Measurements from ENCODE around the gene EPHB4.

Gene EPHB4

DNA sequence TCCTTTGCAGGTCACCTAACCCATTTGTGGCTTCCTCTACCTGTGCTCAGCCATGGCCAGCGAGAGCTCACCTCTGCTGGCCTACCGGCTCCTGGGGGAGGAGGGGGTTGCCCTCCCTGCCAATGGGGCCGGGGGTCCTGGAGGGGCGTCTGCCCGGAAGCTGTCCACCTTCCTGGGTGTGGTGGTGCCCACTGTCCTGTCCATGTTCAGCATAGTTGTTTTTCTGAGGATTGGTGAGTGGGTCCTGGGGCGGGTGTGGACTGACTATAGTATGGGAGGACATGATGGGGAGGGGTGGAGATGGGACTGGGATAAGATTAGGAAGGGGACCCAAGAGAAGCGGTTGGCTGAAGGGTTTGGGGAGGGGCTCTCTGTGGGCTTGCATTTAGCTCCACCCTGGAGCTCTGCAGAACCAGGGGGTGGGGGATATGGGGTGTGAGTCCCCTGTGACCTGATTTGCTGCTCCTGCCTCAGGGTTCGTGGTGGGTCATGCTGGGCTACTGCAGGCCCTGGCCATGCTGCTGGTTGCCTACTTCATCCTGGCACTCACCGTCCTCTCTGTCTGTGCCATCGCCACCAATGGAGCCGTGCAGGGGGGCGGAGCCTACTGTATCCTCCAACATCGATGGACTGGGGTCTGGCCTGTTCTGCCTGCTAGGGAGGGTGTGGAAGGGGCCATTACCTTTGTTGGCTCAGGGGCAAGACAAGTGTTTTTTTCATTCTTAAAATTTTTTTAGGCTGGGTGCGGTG is 27.0 kb upstream of the EPHB4 start:
- no peak for DNase-seq (ENCODE audit: low read depth)

DNA sequence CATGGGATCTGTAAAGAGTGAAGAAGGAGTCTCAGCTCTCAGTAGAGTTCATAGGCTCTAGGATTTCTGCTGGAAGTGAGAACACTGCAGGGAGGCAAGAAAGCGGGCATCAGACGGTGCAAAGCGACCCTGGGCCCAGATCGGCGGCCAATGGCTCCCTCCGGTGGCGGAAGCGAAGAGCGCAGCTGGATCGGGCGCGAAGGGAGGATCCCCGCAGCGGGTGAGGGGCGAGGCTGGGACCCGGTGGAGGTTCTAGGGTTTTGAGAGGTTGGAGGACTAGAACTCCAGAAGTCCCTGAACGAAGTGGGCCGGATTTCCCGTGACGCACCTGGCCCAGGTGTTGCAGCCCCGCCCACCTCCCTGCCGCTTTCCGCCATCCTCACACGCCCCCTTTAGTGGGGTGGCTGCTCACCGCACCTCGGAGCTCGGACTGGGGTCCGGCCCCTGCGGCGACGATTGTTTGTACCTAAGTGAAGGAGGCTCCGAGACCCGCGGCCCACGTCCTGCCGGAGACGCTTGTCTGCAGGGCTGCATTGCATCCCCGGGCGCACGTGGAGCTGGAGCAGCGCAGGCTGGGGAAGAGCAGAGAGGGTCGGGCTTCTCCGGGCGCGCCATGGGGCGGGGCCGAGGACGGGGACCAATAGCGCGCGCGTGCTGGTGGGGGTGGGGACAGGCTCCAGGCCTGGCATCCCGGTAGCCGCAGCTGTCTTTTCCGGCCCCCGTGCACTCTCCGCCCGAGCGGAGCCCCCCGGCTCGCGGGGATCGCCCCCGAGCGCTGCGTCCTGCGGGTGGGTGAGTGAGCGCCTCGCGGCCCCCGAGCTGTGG is 24.9 kb upstream of the EPHB4 start, which contains the start of gene SLC12A9:
Gene SLC12A9 (plus strand): TSS at position 666 of the 825 bp plus-strand sequence. CDS start 1,485 bp downstream, outside the sequence.
- peak; percentile 82 for DNase-seq (ENCODE audit: low read depth)

DNA sequence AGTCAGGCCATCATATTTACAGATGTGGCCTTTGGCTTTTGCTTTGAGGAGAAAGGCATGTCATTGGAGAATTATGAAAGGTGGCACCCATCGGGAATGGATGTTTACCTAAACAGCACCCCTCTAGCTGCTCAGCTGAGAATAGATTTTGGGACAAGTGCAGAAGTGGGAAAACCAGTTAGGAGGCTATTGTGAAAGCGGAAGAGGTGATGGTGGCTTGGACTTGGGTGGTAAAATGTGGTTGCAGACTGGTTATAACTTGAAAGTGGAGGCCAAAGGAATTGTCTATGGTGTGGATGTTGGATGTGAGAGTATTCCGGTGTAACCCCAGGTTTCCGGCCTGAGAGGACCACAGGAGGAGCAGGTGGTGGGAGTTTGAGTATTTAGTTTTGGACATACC is 20.0 kb upstream of the EPHB4 start:
- DNase-seq (ENCODE audit: low read depth): no peak

DNA sequence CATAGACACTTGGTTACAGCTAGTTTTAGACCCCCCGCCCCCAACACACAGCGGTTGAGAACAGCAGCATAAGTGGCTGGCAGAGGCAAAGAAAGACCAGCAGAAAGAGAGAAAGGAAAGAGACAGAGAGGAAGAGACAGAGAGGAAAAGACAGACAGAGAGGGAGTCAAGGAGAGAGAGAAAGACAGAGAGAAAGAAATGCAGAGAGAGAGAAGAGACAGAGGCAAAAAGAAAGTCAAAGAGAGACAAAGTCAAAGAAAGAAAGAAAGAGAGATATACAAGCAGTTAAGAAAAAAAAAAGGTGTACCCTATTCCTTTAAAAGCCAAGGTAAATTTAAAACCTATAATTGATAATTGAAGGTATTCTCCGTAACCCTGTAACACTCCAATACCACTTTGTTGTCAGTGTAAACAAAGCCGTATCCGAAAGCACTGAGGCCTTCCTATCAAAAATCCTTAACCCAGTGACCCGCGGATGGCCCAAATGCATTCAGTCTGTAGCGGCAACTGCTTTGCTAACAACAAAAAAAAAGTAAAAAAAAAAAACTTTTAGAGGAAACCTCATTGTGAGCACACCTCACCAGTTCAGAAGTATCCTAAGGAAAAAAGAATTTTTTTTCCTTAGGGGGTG is 13.3 kb upstream of the EPHB4 start:
- no peak for DNase-seq (ENCODE audit: low read depth)

DNA sequence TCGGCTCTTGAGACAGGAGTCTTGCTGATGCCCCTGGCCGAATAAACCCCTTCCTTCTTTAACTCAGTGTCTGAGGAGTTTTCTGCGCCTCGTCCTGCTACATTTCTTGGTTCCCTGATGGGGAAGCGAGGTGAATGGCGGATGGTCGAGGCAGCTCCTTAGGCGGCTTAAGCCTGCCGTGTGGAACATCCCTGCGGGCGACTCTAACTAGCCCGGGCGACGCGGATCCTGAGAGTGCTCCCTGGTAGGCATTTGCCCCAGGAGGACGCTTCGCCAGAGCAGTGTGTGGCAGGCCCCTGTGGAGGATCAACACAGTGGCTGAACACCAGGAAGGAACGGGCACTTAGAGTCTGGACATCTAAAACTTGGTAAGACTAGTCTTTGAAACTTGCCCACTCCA is 12.0 kb upstream of the EPHB4 start:
- no peak for DNase-seq (ENCODE audit: low read depth)

DNA sequence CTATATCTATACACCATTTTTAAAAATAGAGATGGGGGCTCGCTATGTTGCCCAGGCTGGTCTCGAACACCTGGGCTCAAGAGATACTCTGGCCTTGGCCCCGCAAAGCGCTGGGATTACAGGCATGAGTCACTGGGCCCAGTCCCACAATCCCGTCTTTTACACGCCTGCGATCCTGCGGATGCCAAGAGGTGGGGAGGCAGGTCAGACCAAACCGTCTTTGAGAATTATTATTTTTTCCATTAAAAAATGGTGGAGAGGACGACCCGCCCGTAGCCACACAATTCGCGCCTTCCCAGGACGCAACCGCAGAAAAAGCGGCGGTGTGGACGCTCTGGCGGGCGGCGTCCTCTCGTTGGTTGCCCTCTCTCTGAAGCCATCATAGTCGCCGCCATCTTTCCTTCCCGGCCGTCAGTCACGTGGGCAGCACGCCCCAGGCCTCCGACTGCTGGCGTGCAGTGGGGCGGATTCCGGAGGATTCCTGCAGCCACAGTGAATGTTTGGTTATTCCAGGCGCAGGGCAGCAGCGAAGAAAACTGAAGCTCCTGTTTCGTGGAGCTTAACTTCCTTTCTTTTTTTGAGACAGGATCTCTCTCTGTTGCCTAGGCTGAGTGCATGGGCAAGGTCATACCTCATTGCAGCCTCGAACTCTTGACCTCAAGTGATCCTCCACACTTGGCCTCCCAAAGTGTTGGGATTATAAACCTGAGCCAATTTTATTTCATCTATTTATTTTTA is 9.9 kb upstream of the EPHB4 start:
- peak; percentile 75 for DNase-seq (ENCODE audit: low read depth)

DNA sequence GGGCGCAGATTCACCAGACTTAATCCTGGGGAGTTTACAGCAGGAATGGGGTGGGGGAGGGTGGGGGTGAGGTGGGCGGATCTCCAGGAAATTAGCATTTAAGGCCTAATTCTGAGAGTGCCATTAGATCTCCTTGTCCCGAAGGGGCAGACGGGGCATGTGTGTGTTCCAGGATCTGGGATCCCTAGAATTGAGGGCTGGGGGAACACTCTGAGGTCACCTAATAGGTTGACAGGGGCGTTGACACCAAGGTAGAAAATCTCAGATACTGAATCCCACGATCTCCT is 9.4 kb upstream of the EPHB4 start:
- no peak for DNase-seq (ENCODE audit: low read depth)

DNA sequence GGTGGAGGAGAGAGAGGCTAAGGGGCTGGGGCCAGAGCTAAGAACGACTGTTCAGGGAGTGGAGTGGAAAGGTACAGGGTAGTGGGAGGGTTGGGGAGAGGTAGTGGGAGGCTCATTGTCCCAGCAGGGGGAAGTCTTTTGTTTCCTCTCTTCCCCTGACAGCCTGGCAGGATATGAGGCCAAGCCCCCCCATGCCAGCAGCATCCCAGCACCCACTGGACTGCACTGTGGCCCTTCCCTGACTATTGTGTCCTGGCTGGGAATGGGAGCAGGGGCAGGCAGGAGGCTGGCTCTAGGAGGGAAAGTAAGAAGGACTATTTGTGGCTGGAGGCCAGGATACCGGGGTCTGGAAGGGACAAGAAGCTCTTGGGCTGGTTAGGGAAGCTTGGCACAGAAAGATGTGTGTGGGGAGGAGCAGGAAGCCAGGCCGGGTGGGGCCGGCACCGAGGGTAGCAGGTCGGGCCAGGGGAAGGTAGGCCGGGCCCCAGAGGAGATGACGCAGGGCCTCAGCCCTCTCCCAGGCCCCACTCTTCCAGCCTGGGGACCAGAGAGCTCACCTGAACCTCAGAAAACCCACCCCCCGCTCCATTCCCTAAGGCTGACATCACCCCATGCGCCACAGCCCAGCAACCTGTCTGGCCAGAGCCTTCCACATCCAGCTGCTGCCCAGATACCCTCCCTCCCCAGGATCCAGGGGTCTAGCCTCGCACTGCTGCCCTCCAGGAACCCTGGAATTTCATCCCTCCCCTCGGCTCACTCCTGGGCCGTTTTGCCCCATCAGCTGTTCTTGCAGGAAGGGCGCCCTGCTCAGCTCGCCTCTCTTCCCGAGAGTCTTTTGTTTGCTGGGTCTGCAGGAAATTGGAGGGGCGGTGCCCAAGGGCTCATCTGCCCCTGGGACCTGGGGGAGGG is 8.8 kb upstream of the EPHB4 start:
- DNase-seq (ENCODE audit: low read depth): no peak

DNA sequence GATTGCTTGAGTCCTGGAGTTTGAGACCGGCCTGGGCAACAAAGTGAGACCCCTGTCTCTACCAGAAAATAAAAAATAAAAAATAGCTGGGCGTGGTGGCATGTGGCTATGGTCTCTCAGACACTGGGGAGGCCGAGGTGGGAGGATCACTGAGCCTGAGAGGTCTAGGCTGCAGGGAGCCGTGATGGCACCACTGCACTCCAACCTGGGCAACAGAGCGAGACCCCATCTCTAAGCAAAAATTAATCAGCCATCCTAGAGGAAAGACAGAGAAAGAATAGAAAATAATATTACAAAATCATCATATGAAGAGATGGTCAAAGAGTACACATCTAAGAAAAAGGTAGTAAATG is 4.9 kb upstream of the EPHB4 start:
- no peak for DNase-seq (ENCODE audit: low read depth)

DNA sequence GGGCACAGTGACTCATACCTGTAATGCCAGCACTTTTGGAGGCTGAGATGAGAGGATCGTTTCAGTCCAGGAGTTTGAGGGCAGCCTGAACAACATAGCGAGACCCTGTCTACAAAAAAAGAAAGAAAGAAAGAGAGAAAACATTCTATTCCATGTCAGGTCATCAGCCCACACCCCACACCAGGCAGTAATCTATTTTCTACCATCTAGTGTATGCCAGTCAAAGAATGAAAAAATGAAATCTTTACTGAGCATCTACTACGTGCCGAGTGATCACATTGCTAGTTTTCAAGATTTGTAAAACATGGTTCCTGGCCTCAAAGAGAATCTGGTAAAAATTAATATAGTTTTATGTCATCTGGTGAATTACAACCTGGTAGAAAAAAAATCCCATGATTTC is 3.1 kb upstream of the EPHB4 start:
- DNase-seq (ENCODE audit: low read depth): no peak

DNA sequence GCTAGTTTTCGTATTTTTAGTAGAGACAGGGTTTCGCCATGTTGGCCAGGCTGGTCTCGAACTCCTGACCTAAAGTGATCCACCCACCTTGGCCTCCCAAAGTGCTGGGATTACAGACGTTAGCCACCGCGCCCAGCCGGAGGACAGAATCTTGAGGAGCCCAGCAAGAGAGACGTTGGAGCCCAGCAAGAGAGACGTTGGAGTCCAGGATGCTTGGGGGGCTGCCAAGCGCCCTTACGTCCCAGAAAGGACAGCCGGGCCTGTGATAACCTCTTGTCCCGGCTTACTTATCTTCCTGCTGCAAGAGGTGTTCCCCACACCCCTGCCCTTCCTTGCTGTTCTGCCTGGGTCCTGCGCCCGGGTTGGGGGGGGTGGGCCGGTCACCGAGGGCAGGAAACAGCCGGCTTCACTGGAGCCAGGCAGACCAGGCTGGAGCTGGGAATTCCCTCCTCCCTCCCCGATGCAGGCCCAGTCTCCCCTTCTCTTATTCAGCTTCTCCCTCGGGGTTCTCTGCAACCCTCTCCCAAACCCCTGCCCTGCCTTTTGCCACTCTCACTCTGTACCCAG is 1.9 kb upstream of the EPHB4 start:
- no peak for DNase-seq (ENCODE audit: low read depth)

DNA sequence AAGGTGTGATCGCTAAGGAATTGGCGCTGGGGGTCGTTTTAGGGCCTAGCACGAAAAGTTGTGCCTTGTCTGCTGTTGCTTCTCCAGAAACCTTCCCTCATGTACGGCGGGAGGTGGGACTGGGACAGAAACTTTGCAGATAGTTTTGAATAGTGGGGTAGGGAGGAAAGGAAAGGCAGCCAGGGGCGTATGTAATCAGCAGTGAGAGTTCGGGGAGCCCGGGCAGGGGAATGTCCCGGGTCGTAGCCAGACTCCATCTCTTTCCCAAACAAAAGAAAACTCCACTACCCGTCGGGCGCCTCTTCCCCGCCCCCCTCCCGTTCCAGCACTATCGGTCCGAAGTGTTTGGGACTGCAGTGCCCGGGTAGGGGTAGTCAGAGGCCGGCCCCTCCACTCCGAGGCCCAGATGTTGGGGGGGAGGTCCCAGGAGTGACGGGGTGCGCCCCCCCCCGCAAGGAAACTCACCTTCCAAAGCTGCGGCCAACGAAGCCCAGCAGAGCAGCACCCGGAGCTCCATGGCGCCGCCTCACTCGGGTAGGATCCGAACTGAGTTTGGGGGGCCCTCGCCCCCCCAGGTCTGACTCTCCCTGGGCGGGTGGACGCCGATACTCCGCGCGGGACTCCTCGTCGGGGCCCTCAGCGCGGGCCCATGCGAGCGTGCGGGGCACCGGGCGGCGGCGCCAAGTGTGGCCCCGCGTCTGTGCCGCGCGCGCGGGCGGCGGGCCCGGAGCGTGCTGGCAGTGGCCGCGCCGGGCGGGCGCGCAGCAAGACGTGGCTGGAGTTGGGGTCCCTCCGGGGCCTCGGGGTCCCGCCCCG is 601 bp downstream of the EPHB4 start:
- DNase-seq (ENCODE audit: low read depth): no peak

DNA sequence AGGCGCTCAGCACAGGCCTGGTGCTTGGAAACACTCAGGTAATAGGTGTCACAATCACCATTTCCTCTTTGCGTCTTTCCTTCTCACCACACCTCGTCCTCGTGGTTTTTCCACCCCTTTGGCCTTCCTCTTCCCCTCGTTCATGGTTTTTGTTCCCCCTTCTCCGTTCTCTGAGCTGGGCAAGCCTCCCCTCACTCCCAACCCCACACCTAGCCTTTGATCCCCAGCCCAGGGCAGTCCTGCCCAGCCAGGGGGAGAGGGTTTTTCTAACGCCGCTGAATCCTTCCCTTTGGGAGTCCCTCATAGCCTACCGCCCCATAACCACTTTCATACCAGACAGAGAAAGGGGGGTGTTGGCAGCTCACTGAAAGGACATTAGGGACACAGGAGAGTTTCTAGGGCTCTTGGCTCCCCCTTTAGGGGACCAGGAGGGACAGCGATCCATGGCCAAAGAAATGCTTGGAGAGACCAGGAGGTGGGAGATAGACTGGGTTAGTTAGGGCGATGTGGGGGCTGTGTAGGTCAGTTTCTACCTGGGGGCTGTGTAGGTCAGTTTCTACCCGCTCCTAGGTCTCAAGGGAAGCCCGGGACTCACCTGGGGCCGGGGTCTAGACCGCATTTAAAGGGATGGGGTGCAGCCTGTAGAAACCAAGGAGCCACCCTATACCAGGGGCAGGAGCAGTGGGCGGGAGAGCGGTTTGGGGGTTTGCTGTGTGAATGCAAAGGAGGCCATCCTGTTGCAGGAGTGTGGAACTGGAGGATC is 1.4 kb downstream of the EPHB4 start:
- DNase-seq (ENCODE audit: low read depth): no peak

DNA sequence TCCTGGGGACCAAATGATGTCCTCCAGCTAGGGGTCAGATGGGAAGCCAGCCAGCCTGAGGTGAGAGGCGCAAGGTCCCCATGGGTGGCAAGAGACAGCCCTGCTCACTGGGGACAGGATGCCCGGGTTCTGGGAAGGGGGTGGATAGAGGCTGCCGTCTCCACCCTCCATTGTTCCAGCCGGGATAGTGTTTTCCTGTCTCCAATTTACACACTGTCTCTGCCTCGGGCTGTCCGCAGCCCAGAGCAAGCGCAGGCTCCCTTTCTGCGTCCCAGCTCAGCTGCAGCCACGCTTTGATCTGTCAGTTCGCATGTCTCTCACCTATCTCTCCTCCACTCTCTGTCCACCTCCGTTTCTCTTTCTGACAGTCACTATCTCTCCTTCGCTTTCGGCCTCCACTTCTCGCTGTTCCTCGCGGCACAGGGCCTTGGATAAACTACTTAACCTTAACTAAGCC is 2.1 kb downstream of the EPHB4 start:
- no peak for DNase-seq (ENCODE audit: low read depth)

DNA sequence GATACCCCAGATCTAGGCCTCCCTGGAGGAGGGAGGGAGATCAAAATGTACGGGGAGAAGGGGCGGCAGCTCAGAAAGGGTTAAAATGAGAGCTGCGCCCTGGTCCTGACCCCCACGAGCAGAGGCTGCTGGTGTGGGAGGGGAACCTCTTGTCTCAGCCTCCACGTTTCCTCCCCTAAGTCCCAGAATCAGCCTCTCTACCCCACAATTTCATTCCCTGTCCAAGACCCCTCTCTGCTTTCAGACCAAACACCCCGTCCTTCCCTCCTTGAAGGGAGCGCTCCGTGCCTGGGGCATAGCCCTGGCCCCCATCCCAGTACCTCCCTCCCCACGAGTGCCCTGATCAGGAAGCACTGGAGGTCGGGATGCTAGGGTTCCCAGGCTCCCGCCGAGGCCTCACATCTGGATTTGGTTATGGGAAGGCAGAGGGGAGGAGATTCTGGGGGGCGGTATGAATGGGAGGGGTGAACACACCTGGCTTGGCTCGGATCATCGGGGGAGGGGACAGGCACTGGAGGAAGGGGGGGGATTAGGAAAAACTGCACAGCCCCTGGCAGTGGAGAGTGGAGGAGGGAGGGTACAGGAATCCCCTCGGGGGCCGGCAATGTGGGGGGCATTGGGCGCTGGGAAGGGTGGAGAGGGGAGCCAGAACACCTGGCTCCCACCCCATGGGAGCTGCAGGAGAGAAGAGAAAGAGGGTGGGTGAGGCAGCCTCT is 2.7 kb downstream of the EPHB4 start:
- DNase-seq (ENCODE audit: low read depth): no peak

DNA sequence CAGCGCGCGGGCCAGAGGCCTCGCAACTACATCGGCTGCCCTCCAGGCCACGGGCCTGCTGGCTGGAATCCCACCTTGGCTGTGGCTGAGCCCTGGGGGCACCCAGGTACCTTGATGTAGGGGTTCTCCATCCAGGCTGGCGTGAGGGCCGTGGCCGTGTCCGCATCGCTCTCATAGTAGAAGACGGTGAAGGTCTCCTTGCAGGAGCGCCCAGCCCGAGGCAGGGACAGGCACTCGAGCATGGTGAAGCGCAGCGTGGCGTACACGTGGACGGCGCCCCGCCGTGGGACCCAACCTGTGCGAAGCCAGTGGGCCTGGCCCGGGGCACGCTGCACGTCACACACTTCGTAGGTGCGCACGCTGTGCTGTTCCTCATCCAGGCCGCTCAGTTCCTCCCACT is 3.8 kb downstream of the EPHB4 start:
- no peak for DNase-seq (ENCODE audit: low read depth)

DNA sequence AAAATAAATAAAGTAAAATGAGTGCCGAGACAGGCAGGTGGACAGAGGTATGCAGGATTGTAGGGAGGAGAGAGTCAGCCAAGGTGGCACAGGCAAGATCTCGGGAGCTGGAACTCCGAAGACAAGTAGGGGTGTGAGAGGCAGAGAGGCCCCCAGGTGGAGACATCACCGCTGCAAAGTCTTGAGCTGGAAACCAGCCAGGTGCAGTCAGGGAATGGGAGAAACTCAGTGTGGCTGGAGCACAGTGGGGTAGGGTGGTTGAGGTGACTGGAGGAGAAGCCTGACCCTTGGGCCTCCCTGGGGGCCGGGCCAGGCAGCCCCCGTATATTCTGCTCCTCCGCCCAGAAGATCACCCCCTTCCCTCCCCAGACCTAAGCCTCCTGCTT is 4.2 kb downstream of the EPHB4 start:
- no peak for DNase-seq (ENCODE audit: low read depth)

DNA sequence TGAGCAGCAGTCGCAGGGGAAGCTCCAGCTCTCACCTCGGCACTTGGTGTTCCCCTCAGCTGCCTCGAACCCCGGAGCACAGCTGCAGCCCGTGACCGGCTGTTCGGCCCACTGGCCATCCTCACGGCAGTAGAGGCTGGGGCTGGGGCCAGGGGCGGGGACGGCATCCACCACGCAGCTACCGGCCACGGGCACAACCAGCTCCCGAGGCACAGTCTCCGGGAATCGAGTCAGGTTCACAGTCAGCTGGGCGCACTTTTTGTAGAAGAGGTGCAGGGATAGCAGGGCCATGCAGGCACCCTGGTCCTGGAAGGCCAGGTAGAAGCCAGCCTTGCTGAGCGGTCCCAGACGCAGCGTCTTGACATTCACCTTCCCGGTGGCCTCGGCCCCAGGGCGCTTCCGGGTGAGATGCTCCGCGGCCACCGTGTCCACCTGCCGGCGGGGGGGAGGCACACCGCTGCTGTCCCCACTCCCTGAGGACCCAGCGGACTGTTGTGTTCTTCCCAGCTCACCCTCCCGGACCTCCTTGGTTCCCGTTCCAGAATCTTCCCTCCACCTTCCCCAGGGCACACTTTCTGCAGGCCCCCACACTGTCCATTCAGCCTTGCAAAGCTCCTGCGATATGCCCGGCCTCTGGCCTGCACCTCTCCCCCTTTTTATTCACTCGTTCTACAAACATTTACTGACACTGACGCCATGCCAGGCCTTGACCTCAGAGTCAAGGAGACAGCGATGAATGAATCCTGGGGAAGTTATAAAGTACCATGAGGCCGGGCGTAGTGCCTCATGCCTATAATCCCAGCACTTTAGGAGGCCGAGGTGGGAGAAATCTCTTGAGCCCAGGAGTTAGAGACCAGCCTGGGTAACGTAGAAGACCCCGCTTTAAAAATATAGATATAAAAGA is 4.8 kb downstream of the EPHB4 start:
- DNase-seq (ENCODE audit: low read depth): no peak
